ENCODE data around the gene CENATAC.

The CENATAC gene

GRCh38 chr11:119027561-119028345 lies 29.8 kb downstream of the CENATAC start:
- no peak for TF ChIP-seq CTCF (IDR thresholded peaks at IDR 0.05; ENCODE audit: unreplicated experiment in 3 of 3)
- peak overlapping the region; percentile 71 to 87 (median 84) for H3K4me3 Mint-ChIP-seq
- H3K27me3 Mint-ChIP-seq (ENCODE audit: low read depth) = no peaks in the 10 kb centered on the region
- peaks cover 41% of the 10 kb centered on the region for H3K36me3 Mint-ChIP-seq (ENCODE audit: low read depth)
- H3K27ac Mint-ChIP-seq = peak overlapping the region; percentile 87 to 98 (median 92)
- no peaks in the 10 kb centered on the region for H3K9me3 Mint-ChIP-seq
- H3K4me1 Mint-ChIP-seq = peaks cover 24% of the 10 kb centered on the region

GRCh38 chr11:119028346-119029068 lies 30.6 kb downstream of the CENATAC start:
- peak overlapping the region; percentile 87 to 98 (median 92) for H3K27ac Mint-ChIP-seq
- H3K4me3 Mint-ChIP-seq = peak overlapping the region; percentile 84 to 87 (median 86)
- H3K9me3 Mint-ChIP-seq = no peaks in the 10 kb centered on the region
- no peaks in the 10 kb centered on the region for H3K27me3 Mint-ChIP-seq (ENCODE audit: low read depth)
- H3K36me3 Mint-ChIP-seq (ENCODE audit: low read depth) = peaks cover 36% of the 10 kb centered on the region
- peaks cover 24% of the 10 kb centered on the region for H3K4me1 Mint-ChIP-seq
- no peak for TF ChIP-seq CTCF (IDR thresholded peaks at IDR 0.05; ENCODE audit: unreplicated experiment in 3 of 3)

- no peaks in the 10 kb centered on the region for H3K27me3 Mint-ChIP-seq (ENCODE audit: low read depth)
- H3K9me3 Mint-ChIP-seq = no peaks in the 10 kb centered on the region
- H3K27ac Mint-ChIP-seq = peak overlapping the region; percentile 87 to 98 (median 92)
- peaks cover 32% of the 10 kb centered on the region for H3K36me3 Mint-ChIP-seq (ENCODE audit: low read depth)
- peak overlapping the region; percentile 84 to 87 (median 86) for H3K4me3 Mint-ChIP-seq
- H3K4me1 Mint-ChIP-seq = peaks cover 24% of the 10 kb centered on the region
- no peak for TF ChIP-seq CTCF (IDR thresholded peaks at IDR 0.05; ENCODE audit: unreplicated experiment in 3 of 3)
Measured at GRCh38 chr11:119029069-119029339, 31.1 kb downstream of the CENATAC start.

DNA sequence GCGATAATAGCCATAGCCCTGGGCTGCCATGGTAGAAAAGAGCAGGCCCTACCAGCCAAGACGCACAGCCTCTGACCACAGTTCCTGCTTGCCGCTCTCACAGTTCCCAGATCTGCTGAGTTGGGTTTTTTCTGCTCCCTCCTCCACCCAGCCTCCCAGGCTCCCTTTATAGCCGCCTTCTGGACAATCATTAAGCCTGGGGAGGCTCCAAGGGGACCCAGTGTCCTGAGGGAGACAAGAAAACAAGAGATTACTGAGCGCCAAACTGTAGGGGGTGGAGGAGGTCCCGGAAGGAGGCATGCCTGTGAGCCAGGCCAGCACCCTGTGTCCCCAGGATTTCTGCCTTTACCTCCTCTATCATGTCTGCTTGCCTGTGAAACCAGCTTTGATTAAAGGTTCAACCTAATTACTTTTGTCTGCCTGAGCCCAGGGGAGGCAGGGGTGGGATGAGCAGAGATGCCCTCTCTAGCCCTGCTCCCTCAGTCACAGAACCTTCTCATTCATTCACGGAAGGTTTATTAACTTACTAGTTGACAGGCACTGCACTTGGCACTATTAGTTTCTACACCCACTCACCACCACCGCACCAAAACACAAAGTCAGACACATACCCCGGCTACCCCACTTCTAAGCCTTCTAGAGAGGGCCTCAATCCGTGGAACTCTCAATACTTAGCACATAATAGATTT lies 31.5 kb downstream of the CENATAC start:
- Mint-ChIP-seq H3K4me1 (peaks cover 24% of the 10 kb centered on the region), H3K36me3 (ENCODE audit: low read depth) (peaks cover 27% of the 10 kb centered on the region), H3K27ac (peak overlapping the region; percentile 87 to 98 (median 92)), H3K27me3 (ENCODE audit: low read depth) (no peaks in the 10 kb centered on the region), H3K4me3 (peak overlapping the region; percentile 84 to 87 (median 86)), H3K9me3 (no peaks in the 10 kb centered on the region)
- TF ChIP-seq CTCF (IDR thresholded peaks at IDR 0.05; ENCODE audit: unreplicated experiment in 3 of 3) = no peak

- no peaks in the 10 kb centered on the region for H3K27me3 Mint-ChIP-seq (ENCODE audit: low read depth)
- H3K36me3 Mint-ChIP-seq (ENCODE audit: low read depth) = peaks cover 22% of the 10 kb centered on the region
- peak overlapping the region; percentile 87 to 98 (median 92) for H3K27ac Mint-ChIP-seq
- H3K9me3 Mint-ChIP-seq = no peaks in the 10 kb centered on the region
- peaks cover 24% of the 10 kb centered on the region for H3K4me1 Mint-ChIP-seq
- TF ChIP-seq CTCF (IDR thresholded peaks at IDR 0.05; ENCODE audit: unreplicated experiment in 3 of 3) = no peak
- peak overlapping the region; percentile 84 to 87 (median 86) for H3K4me3 Mint-ChIP-seq
Measured at GRCh38 chr11:119030029-119030328, 32.0 kb downstream of the CENATAC start.

Data from nephron (organoid).